Caco-2 (cell line): ENCODE results near the gene TOR2A. TPM values are rescaled to one million over a fixed set of nuclear protein-coding genes. Genes with fewer than 3 reads are reported as not detected.
A peak's percentile ranks its signal among the peaks of the same experiment; 100 is the strongest.

Experiments
- BruUV-seq: library from RNA; stranded (reverse); fragments of 400-500 nt; replicated peaks from 2 replicates; lab custom pipeline; 2021; lab: Mats Ljungman, UMichigan
- CTCF ChIA-PET: fragments of 300-600 bp; sonication (Branson Sonifier 250); formaldehyde crosslinking; loops from one replicate; lab custom pipeline; 2022; ENCODE audit warnings: antibody characterized with exemption; lab: Charles Lee
- POLR2A ChIA-PET: fragments of 300-600 bp; sonication (Branson Sonifier 250); formaldehyde crosslinking; loops from one replicate; lab custom pipeline; 2022; ENCODE audit warnings: antibody characterized with exemption; lab: Charles Lee
- DNase-seq, 2 experiments: peaks; one replicate each; pipeline versions ENCODE4 v3.0.0 to v3.0.0-alpha.2; 2020 to 2022
- H3K27me3 ChIP-seq: replicated peaks from 2 replicates; pipeline ENCODE4 v1.6.0; 2011; ENCODE audit warnings: low read length; ENCODE audit not compliant: control insufficient read depth, insufficient read depth
- H3K36me3 ChIP-seq: 2 replicates; pipeline ENCODE4 v1.5.1; 2011; ENCODE audit warnings: low read length; ENCODE audit not compliant: control insufficient read depth, insufficient read depth
- H3K4me1 ChIP-seq: fragments of 250-450 bp; sonication (Bioruptor Pico); 2 replicates; pipeline ENCODE4 v1.5.1; 2020; ENCODE audit warnings: mild to moderate bottlenecking
- H3K4me3 ChIP-seq: 2 replicates; pipeline ENCODE4 v1.5.1; 2011; ENCODE audit warnings: low read depth, mild to moderate bottlenecking, control low read depth, low read length
- H3K9me3 ChIP-seq: fragments of 250-450 bp; sonication (Bioruptor Pico); 2 replicates; pipeline ENCODE4 v1.5.1; 2020; ENCODE audit warnings: mild to moderate bottlenecking, moderate library complexity
- H3K27ac Mint-ChIP-seq: one replicate; pipeline ENCODE4 v1.8.0; 2022; ENCODE audit warnings: mixed read lengths; ENCODE audit not compliant: unreplicated experiment
- H3K27me3 Mint-ChIP-seq: one replicate; pipeline ENCODE4 v1.8.0; 2022; ENCODE audit warnings: mixed read lengths; ENCODE audit not compliant: insufficient read depth, unreplicated experiment
- H3K36me3 Mint-ChIP-seq: one replicate; pipeline ENCODE4 v1.8.0; 2022; ENCODE audit warnings: mild to moderate bottlenecking, mixed read lengths; ENCODE audit not compliant: insufficient read depth, unreplicated experiment
- H3K4me1 Mint-ChIP-seq: one replicate; pipeline ENCODE4 v1.8.0; 2022; ENCODE audit warnings: low read depth, mixed read lengths; ENCODE audit not compliant: unreplicated experiment
- H3K4me3 Mint-ChIP-seq: one replicate; pipeline ENCODE4 v1.8.0; 2022; ENCODE audit warnings: mild to moderate bottlenecking, moderate library complexity, mixed read lengths; ENCODE audit not compliant: unreplicated experiment
- H3K9me3 Mint-ChIP-seq: one replicate; pipeline ENCODE4 v1.8.0; 2022; ENCODE audit warnings: mixed read lengths; ENCODE audit not compliant: unreplicated experiment
- intact Hi-C: fragments of 100-400 bp; cut with micrococcal nuclease; formaldehyde crosslinking; loops from one replicate; pipeline ENCODE4 v1.10.0; 2022; ENCODE audit not compliant: unreplicated experiment
- total RNA-seq: library from RNA; stranded (reverse); gene quantifications from 2 replicates; pipeline ENCODE4 v1.2.3, GENCODE V29; 2022
- TF ChIP-seq, protein P1 (sequence below), 2 experiments: fragments of 200-600 bp in 1 of 2; IDR thresholded peaks; 1 replicate in 1 of 2; 2 replicates in 1 of 2; pipeline versions ENCODE4 v1.5.1 to v1.8.0; 2011 to 2022; ENCODE audit warnings: antibody characterized with exemption in 1 of 2, control low read depth in 1 of 2, inconsistent platforms in 1 of 2, low read depth in 1 of 2, low read length in 1 of 2, mild to moderate bottlenecking in 1 of 2, moderate library complexity in 1 of 2; ENCODE audit not compliant: insufficient read depth in 1 of 2, severe bottlenecking in 1 of 2, unreplicated experiment in 1 of 2

The TOR2A gene
- total RNA-seq, 1 experiment from 2014 or later = 12.9 TPM

DNA sequence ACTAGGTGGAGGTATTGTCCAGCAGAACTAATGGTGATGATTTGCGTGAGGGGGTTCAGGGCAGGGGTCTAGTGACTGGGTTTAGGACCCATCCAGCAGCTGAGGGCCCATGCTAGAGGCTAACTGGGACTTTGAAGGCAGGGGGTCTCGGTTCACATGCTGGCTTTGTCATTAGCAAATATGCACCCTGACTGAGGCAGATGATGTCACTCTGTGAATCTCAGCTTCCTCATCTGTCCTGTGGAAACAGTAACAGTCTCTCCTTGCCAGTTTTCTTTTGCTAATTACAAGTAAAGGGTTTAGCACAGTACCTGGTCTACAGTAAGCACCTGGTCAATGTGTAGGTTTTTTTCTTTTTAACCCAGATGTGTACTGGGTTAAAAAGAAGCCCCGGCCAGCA is 38.2 kb upstream of the TOR2A start:
- Histone ChIP-seq H3K36me3 (no peaks in the 10 kb centered on the region), H3K4me3 (no peak overlapping the region), H3K4me1 (no peaks in the 10 kb centered on the region), H3K27me3 (no peaks in the 10 kb centered on the region), H3K9me3 (no peaks in the 10 kb centered on the region)
- no TSS peak for BruUV-seq
- no peaks in the 10 kb centered on the region for H3K36me3 Mint-ChIP-seq
- TF ChIP-seq, protein P1, sequence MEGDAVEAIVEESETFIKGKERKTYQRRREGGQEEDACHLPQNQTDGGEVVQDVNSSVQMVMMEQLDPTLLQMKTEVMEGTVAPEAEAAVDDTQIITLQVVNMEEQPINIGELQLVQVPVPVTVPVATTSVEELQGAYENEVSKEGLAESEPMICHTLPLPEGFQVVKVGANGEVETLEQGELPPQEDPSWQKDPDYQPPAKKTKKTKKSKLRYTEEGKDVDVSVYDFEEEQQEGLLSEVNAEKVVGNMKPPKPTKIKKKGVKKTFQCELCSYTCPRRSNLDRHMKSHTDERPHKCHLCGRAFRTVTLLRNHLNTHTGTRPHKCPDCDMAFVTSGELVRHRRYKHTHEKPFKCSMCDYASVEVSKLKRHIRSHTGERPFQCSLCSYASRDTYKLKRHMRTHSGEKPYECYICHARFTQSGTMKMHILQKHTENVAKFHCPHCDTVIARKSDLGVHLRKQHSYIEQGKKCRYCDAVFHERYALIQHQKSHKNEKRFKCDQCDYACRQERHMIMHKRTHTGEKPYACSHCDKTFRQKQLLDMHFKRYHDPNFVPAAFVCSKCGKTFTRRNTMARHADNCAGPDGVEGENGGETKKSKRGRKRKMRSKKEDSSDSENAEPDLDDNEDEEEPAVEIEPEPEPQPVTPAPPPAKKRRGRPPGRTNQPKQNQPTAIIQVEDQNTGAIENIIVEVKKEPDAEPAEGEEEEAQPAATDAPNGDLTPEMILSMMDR (IDR thresholded peaks at IDR 0.05; ENCODE audit: insufficient read depth in 1 of 2, low read depth in 1 of 2, low read length in 1 of 2, severe bottlenecking in 1 of 2, unreplicated experiment in 1 of 2) = no peak
- no peak for DNase-seq
- peaks cover 3% of the 10 kb centered on the region for H3K27me3 Mint-ChIP-seq
- no peaks in the 10 kb centered on the region for H3K4me1 Mint-ChIP-seq
- H3K27ac Mint-ChIP-seq = no peak overlapping the region
- ChIA-PET POLR2A (no interaction called here), CTCF (no interaction called here)
- intact Hi-C loops = no loop called here
- H3K4me3 Mint-ChIP-seq = no peak overlapping the region
- no peaks in the 10 kb centered on the region for H3K9me3 Mint-ChIP-seq

DNA sequence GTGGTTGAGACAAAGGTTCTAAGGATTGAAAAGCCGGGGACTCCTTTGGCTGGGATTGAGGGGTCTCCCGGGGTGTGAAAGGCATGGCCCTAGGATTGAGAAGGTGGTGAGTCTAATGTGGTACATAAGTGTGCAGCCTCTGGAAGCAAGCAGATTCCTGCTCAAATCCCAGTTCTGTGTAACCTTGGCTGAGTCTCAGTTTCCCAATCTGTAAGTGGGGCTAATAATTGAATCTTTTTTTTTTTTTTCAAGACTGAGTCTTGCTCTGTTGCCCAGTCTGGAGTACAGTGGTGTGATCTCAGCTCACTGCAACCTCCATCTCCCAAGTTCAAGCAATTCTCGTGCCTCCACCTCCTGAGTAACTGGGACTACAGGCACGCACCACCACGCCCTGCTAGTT is 37.5 kb upstream of the TOR2A start:
- DNase-seq = no peak
- H3K36me3 Mint-ChIP-seq = no peaks in the 10 kb centered on the region
- BruUV-seq = no TSS peak
- TF ChIP-seq, protein P1 (IDR thresholded peaks at IDR 0.05; ENCODE audit: insufficient read depth in 1 of 2, low read depth in 1 of 2, low read length in 1 of 2, severe bottlenecking in 1 of 2, unreplicated experiment in 1 of 2) = no peak
- H3K9me3 ChIP-seq = no peaks in the 10 kb centered on the region
- ChIA-PET CTCF (no interaction called here), POLR2A (no interaction called here)
- no peaks in the 10 kb centered on the region for H3K4me1 ChIP-seq
- no peak overlapping the region for H3K4me3 ChIP-seq
- H3K9me3 Mint-ChIP-seq = no peaks in the 10 kb centered on the region
- intact Hi-C loops = no loop called here
- no peaks in the 10 kb centered on the region for H3K36me3 ChIP-seq
- no peak overlapping the region for H3K4me3 Mint-ChIP-seq
- H3K27me3 Mint-ChIP-seq = peaks cover 3% of the 10 kb centered on the region
- no peaks in the 10 kb centered on the region for H3K27me3 ChIP-seq
- H3K4me1 Mint-ChIP-seq = no peaks in the 10 kb centered on the region
- H3K27ac Mint-ChIP-seq = no peak overlapping the region

DNA sequence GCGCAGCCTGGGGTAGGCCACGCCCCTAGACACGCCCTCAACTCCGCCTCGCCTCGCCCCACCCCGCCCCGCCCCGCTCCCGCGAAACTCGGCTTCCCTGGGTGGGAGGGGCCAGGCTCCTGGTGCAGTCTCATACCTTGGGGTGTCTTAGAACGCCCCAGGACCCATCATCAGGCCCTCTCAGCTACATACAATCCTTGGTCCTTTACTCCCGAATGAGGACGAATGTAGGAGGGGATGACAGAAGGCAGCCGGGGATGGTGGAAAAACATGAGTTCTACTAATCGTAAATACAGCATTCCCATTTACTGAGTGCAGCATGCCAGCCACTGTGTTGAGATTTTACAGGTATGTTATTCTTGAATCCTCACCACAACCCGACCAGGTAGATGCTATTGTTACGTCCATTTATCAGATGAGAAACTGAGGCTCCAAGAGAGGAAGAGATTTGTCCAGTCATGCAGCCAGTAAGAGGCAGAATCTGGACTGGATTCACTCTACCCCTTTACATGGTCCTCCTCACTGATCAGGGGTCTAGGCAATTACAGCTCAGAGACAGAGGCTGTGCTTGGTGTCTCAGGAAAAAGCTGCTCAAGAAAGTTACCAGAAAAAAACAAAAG is 36.6 kb upstream of the TOR2A start:
- Histone ChIP-seq H3K27me3 (no peaks in the 10 kb centered on the region), H3K4me3 (peak overlapping the region; percentile 48), H3K36me3 (no peaks in the 10 kb centered on the region), H3K9me3 (no peaks in the 10 kb centered on the region), H3K4me1 (no peaks in the 10 kb centered on the region)
- ChIA-PET CTCF (interaction anchor here (0.7 to 3.1 kb wide), 11 partner anchors 7 to 268 kb away, joined by 3 to 32 read pairs (median 3); partner anchors contain the start of genes CDK9 and TOR2A), POLR2A (interaction anchor here (0.8 to 1.0 kb wide), 6 partner anchors 12 to 297 kb away, joined by 3 to 8 read pairs (median 4); partner anchors contain the start of genes ST6GALNAC4 and TOR2A)
- TF ChIP-seq, protein P1 (IDR thresholded peaks at IDR 0.05; ENCODE audit: insufficient read depth in 1 of 2, low read depth in 1 of 2, low read length in 1 of 2, severe bottlenecking in 1 of 2, unreplicated experiment in 1 of 2) = no peak
- Mint-ChIP-seq H3K36me3 (no peaks in the 10 kb centered on the region), H3K4me1 (no peaks in the 10 kb centered on the region), H3K27ac (no peak overlapping the region), H3K27me3 (peaks cover 3% of the 10 kb centered on the region), H3K9me3 (no peaks in the 10 kb centered on the region), H3K4me3 (peak overlapping the region; percentile 82)
- intact Hi-C loops = loop anchor here (1.0 kb wide), 1 partner anchor 14 kb away; no protein-coding TSS in a partner anchor
- BruUV-seq = no TSS peak
- no peak for DNase-seq
